Stimulated activated CD8-positive, alpha-beta memory T cell treated with anti-CD3 and anti-CD28 coated beads, Interleukin-7, amount 100 ng/mL, for 48 hours (primary cell): ENCODE results near the gene ZDHHC22.
A peak's percentile ranks its signal among the peaks of the same experiment; 100 is the strongest.

Experiments
- DNase-seq, 2 donors: peaks; one replicate each; pipeline ENCODE4 v3.0.0-alpha.2; 2020; ENCODE audit warnings: low read depth in 1 of 2; ENCODE audit errors: extremely low read depth in 1 of 2

The ZDHHC22 gene

DNA sequence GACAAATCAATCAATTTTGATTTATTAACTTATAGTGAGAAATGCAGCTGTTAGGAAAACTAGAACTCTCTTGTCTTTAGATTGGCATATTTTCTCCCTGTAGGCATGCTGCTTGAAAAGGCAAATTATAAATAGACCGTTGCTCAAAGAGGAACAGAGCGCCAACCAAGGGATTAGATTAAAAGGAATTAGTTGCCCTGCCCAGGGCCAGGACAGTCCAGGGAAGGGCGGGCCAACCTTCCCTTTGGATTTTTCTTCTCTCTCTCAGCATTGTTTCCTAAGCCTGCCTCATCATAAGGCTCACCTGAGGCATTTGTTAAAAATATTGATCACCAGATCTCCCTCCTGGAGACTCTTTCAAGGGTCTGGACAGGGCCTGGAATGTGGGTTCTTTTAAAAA lies 34.9 kb downstream of the ZDHHC22 start:
- DNase-seq, result no peak

DNA sequence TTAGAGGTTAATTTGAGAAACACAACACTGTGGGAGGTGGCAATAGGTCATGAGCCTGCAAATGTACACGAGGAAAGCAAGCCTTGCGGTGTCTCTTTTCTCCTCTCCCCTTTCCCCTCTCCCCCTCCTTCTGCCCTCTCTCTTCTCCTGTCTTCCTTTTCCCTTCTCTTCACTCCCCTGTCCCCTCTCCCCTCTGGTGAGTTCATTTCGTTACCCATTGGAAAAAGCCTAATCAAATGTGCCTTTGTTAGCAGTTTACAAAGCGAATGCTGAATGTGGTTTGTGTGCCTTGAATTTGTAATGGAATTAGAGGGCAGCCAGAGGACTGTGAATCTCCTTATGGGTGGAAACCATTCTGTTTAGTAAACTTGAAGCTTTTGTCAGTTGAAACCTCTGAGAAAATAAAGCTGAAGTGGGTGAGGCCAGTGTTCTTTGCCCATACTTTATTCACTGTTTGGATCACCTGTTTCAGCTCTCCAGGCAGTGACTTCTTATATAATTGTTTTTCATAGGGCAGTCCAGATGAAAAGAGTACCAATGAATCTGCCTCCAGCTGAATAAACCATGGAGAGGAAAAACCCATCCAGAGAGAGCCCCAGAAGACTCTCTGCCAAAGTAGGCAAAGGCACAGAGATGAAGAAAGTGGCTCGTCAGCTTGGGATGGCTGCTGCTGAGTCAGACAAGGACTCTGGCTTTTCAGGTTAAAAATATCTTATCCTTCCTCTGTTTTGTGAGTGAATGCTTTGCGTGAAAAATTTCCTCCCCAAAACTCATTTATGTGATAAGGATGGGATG lies 36.2 kb downstream of the ZDHHC22 start:
- no peak for DNase-seq

GRCh38 chr14:77104393-77104792 lies 37.2 kb downstream of the ZDHHC22 start:
- DNase-seq, result no peak

GRCh38 chr14:77103951-77104350 lies 37.6 kb downstream of the ZDHHC22 start:
- DNase-seq, result no peak

DNA sequence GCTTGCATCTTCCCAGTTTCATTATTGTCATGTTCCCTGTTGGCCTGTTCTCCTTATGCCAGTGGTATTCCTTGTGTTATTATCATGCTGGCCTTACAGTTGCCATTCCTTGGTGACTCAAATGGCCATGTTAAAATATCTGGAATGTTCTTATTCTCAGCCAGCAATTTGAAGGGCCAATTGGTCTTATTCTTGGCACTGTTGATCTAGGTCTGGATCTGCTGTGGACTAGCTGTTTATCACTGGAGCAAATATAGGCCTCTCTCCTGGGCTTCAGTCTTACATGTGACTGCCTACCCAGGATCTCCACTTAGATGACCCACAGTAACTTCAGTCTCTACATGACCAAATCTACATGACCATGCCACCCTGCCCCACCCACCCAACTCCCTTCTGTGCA lies 38.1 kb downstream of the ZDHHC22 start:
- no peak for DNase-seq

DNA sequence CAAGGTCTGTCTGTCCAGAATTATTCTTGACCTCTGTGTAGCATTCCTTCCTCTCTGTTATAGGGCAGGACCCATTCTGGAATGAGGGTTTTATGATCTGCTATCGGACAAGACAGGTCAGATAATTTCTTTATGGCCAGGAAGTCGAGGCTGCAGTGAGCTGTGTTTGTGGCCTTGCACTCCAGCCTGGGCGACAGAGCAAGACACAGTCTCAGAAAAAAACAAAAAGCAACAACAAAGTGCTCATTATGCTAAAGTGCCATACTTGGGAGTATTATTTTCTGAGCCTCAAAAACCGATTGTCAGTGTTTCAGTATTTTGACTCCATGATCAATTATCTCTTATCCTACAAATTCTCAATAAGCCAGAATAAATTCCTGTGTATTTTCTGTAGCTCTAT lies 39.4 kb downstream of the ZDHHC22 start:
- no peak for DNase-seq

- no peak for DNase-seq
Measured at GRCh38 chr14:77100961-77101360, 40.6 kb downstream of the ZDHHC22 start.

DNA sequence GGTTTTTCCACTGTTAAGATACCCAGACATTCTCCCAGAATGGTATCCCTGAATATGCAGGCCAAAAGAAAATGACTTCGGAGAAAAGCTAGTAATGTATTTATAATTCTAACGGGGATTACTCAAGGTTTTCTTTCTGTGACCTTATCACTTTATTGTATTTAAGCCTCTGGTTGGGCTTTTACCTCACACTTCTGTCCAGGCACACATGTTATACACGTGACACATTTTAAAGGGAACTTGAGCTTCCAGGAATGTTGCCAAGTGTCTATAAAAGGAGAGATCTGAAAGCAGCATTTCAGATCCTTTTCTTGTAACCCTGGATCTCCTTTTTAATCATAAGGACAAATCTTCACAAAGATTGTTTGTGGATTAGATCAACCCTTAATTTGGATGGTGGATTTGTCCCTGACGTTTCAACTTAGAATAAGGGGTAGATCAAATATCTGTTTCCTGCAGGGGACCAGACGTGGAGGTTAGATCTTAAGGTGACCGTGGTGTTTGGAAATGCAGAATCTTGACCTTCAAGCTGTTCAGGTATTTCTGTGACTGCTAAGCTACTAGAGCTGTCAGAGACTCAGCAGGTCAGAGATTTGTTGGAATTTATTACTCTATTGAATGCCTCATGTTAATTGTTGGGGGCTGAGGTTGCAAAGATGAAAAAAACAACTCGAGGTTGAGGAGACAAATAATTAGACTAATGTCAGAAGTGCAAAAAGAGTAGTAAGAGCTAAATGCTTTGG lies 42.0 kb downstream of the ZDHHC22 start:
- DNase-seq, result no peak

GRCh38 chr14:77098529-77099353 lies 42.9 kb downstream of the ZDHHC22 start:
- DNase-seq, result no peak

DNA sequence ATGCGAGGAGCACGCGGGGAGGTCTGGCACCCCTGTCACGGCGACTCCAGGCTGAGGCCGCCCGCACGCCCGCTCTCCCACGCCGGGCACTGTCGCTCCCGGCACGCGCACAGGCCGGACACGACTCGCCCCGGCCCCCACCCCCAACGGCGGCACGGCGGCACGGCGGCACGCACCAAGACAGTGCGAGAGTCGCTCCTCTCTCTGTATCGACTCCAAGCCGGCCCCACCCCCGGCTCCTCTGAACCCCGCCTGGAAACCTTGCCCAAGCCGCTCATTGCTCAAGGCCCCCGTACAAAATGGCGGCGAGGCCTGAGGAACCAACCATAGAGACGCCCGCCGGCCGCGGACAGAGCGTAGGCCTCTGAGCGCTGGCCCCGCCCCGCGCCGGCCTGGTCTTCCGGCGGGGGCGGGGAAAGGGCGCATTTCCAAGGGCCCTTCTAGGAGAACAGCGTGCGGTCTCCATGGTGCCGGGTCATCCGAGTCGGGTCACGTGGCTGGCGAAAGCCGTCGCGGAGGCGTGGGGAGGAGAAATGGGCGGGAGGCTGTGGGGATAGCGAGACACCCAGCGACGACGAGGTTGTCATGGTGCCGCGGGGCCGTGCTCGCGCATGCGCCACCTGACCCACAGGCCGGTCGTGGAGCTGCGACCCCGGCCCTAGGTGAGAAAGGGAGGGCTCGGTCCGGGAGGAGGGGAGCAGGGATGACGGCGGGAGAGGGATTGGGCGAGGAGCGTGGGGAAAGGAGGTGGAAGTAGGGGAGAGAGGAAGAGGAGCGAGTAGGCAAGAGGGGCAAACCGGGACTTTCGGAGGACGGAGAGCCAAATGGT lies 43.7 kb downstream of the ZDHHC22 start, which contains the start of gene CIPC:
Gene CIPC (plus strand): TSS at position 559 of the 829 bp plus-strand sequence. CDS start 7,451 bp downstream, outside the sequence.
- DNase-seq, result peak; percentile 98 to 99

- no peak for DNase-seq
Measured at GRCh38 chr14:77097006-77097699, 44.4 kb downstream of the ZDHHC22 start.

GRCh38 chr14:77094672-77095284 lies 46.8 kb downstream of the ZDHHC22 start:
- peak; percentile 34 to 65 for DNase-seq

DNA sequence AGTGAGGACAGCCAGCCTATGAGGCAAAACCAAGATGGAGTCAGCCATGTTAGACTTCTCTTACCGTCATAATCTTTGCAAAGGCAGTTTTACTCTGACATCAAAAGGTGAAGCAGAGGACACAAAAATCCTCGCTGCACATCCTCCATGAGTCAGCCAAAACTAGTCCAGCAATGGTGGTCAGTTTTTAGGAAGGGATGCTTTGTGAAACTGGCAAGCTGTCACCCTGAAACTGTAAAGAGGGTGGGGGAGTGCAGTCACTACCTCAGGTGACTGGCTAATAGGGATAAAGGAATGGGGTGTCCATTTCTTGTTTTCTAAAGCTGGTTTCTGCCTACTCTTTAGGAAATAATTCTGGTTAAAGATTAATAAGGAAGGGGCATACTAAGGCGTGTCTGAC lies 48.9 kb downstream of the ZDHHC22 start:
- no peak for DNase-seq

DNA sequence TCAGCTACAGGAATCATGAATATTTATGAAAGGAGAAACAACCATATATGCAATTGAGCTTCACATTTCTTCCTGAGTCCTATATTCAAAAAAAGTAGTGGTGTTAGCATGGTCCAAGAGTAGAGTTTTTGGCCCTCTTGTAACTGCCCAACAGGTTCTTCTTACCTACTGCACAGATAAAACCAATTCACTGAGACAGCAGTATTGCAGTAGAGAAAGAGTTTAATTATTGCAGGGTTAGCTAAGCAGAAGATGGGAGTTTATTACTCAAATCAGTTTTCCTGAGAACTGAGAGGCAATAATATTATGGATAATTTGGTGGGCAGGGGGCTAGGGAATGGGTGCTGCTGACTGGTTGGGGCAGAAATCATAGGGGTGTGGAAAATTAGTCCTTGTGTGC lies 50.1 kb downstream of the ZDHHC22 start:
- no peak for DNase-seq

DNA sequence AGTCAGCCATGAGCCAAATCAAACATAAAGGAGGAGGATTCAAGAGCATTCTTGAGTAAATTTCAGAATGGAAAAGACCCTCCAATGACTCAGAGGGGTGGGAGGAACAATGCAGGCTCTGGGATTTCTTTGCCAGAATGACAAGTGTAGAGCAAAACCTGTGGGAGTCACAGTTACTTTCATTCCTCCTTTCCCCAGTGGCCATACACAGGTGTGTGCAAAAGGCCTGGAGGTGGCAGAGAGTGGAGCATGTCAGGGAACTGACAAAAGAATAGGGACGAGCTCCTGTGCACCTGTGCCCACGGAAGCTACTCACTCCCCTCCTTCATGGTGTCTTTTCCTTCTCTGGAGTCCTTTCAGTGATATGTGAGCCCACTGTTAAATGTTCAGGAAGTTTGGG lies 52.9 kb downstream of the ZDHHC22 start:
- DNase-seq, result no peak

GRCh38 chr14:77088219-77088618 lies 53.4 kb downstream of the ZDHHC22 start:
- no peak for DNase-seq

GRCh38 chr14:77087631-77088030 lies 54.0 kb downstream of the ZDHHC22 start:
- DNase-seq, result no peak

GRCh38 chr14:77086951-77087350 lies 54.6 kb downstream of the ZDHHC22 start:
- DNase-seq, result no peak

DNA sequence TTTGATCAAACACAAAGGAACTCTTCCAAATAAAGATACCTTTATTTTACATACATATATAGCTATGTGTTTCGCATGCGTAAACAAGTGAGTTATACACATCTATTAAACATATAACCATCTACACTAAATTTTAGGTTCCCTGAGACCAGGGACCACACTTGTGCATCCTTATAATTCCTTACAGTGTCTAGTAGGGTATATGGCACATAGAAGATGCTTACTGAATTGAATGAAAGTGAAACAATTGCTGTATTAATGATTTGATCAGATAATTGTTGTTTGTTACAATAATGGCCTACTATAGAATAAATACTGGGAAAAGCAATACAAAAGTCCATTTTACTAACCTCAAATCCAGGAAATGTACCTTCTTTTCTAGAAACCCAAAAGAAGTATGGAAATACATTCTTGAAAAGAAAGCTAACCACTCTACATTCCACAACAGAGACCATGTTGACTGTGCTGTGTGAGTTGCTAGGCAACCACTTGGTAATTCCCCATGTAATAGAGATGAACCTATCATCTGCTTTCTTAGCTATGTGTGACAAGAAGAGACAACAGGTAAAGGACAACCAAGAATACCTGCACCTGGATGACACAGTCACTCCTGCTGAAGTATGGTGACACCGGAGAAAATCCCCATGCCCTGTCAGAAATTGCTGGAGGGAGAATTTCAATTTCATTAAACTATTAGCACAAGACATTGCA lies 55.4 kb downstream of the ZDHHC22 start:
- DNase-seq, result no peak
